Epithelial cell of proximal tubule (primary cell): ENCODE results near the gene XRCC2. TPM values are rescaled to one million over a fixed set of nuclear protein-coding genes. Genes with fewer than 3 reads are reported as not detected.
A peak's percentile ranks its signal among the peaks of the same experiment; 100 is the strongest.
"Not testable (repeated sequence)": the region's sequence is repeated elsewhere in the genome, so short reads cannot be mapped to it uniquely, and the experiment has no call there.

ENCODE experiments used
- DNase-seq: peaks from one replicate; pipeline ENCODE4 v3.0.0-alpha.2; 2011; ENCODE audit warnings: low read depth
- H3K4me3 ChIP-seq: 2 replicates; pipeline ENCODE4 v1.5.1; 2011; ENCODE audit warnings: low read depth, mild to moderate bottlenecking, low read length
- CTCF ChIP-seq: conservative IDR thresholded peaks from 2 replicates; pipeline ENCODE4 v1.5.1; 2012; ENCODE audit warnings: low read depth, mild to moderate bottlenecking, low read length
- total RNA-seq: library from RNA; depleted of rRNA; stranded (reverse); fragments of >200 nt; gene quantifications from 2 replicates; pipeline ENCODE4 v1.2.3, GENCODE V29; 2015

The XRCC2 gene
- total RNA-seq, 1 donor from 2014 or later = 5.4 TPM

- H3K4me3 ChIP-seq = no peak overlapping the region
- TF ChIP-seq CTCF = no peak
- DNase-seq = no peak
Observed at GRCh38 chr7:152699079-152699478, 23.1 kb upstream of the XRCC2 start.

- not testable (repeated sequence) for DNase-seq
Observed at GRCh38 chr7:152697268-152697974, 21.5 kb upstream of the XRCC2 start.

GRCh38 chr7:152692196-152692595 is 16.3 kb upstream of the XRCC2 start:
- not testable (repeated sequence) for H3K4me3 ChIP-seq, DNase-seq

More at GRCh38 chr7:152697268-152697974, 21.5 kb upstream of the XRCC2 start:
- not testable (repeated sequence) for H3K4me3 ChIP-seq

GRCh38 chr7:152683297-152683696 is 7.4 kb upstream of the XRCC2 start:
- no peak overlapping the region for H3K4me3 ChIP-seq
- TF ChIP-seq CTCF = no peak
- no peak for DNase-seq

- TF ChIP-seq CTCF = no peak
- no peak overlapping the region for H3K4me3 ChIP-seq
- DNase-seq = no peak
Observed at GRCh38 chr7:152677808-152678670, 2.1 kb upstream of the XRCC2 start.

GRCh38 chr7:152674860-152675758 is 832 bp downstream of the XRCC2 start:
- DNase-seq = no peak
- no peak for TF ChIP-seq CTCF

GRCh38 chr7:152673897-152674296 is 2.0 kb downstream of the XRCC2 start:
- H3K4me3 ChIP-seq = no peak overlapping the region
- no peak for TF ChIP-seq CTCF
- DNase-seq = no peak

More at GRCh38 chr7:152674860-152675758, 832 bp downstream of the XRCC2 start:
- peak overlapping the region; percentile 95 for H3K4me3 ChIP-seq
